H1 (cell line): ENCODE measurements around the gene MAPKAPK2. TPM values are rescaled to one million over a fixed set of nuclear protein-coding genes. Genes with fewer than 3 reads are reported as not detected.

ENCODE experiments used
- SIN3A ChIP-seq, 2 experiments: IDR thresholded peaks in 1 of 2; conservative IDR thresholded peaks in 1 of 2; 2 replicates each; pipeline ENCODE4 v1.6.1; 2011 to 2012; ENCODE audit warnings: low read length in 2 of 2, improper control_type of control experiment in 1 of 2, low read depth in 1 of 2, mild to moderate bottlenecking in 1 of 2
- polyA plus RNA-seq, 7 experiments: library from polyadenylated mRNA; depleted of rRNA in 3 of 7; stranded (reverse) in 5 of 7; unstranded in 2 of 7; fragments of >200 nt in 5 of 7; fragments of 200-250 nt in 2 of 7; gene quantifications; 1 replicate in 5 of 7; 2 replicates in 1 of 7; 4 replicates in 1 of 7; pipeline versions ENCODE4 v1.2.1 to v1.2.3, GENCODE V29; 2011 to 2013; ENCODE audit warnings: missing spikeins in 2 of 7, mixed read lengths in 2 of 7
- total RNA-seq: library from RNA; stranded (reverse); fragmentation: NEBNext Ultra II Directional; extraction: Animal tissue kit (Norgen Biotek cat#: 25700); gene quantifications from 2 replicates; pipeline ENCODE4 v1.2.1, GENCODE V29; 2021
- TF ChIP-seq, protein P1 (sequence below): IDR thresholded peaks from 2 replicates; pipeline ENCODE4 v1.6.1; 2012; ENCODE audit warnings: low read length, inconsistent platforms

The MAPKAPK2 gene
- total and polyA plus RNA-seq, 2 of the 8 experiments (the other 6 are each of a cell fraction or from before 2014, with no cell fraction given) = 27.5 to 44.9 TPM

DNA sequence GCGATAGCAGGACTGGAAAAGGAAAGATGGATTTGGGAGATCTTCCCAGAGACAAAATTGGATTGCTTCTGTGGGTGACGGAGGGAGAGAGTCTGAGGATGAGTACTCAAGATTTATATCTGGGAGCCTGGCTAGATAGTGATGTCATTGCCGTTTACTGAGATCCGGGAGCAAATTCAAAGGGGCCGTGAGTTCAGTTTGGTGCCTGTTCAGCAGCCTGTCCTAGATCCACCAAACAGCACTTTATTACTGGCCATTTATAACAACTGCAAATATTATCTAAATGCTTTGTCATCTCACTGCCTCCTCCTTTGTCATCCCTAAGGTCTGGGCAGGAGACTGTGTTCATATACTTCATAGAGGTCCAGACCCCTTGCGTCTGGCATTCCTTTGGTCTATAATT is 29.2 kb downstream of the MAPKAPK2 start (continued):
- TF ChIP-seq, protein P1, sequence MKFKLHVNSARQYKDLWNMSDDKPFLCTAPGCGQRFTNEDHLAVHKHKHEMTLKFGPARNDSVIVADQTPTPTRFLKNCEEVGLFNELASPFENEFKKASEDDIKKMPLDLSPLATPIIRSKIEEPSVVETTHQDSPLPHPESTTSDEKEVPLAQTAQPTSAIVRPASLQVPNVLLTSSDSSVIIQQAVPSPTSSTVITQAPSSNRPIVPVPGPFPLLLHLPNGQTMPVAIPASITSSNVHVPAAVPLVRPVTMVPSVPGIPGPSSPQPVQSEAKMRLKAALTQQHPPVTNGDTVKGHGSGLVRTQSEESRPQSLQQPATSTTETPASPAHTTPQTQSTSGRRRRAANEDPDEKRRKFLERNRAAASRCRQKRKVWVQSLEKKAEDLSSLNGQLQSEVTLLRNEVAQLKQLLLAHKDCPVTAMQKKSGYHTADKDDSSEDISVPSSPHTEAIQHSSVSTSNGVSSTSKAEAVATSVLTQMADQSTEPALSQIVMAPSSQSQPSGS = no peak
- TF ChIP-seq SIN3A (conservative IDR thresholded peaks at IDR 0.05 in 1 of 2, IDR thresholded peaks at IDR 0.05 in 1 of 2; ENCODE audit: low read depth in 1 of 2, low read length in 2 of 2) = no peak
